ENCODE measurements around the gene NR2C2. TPM values are rescaled to one million over a fixed set of nuclear protein-coding genes. Genes with fewer than 3 reads are reported as not detected.

The NR2C2 gene
- total RNA-seq, 1 experiment from 2014 or later: 38.5 TPM

- H3K79me2 ChIP-seq (ENCODE audit: insufficient read depth, low read length): no peaks in the 10 kb centered on the region
- TF ChIP-seq CTCF (conservative IDR thresholded peaks at IDR 0.05): no peak; the same call in 2 of the 3 replicates
- H3K4ac ChIP-seq (ENCODE audit: low read depth, low read length): no peak overlapping the region
- H2BK15ac ChIP-seq (ENCODE audit: low read depth, low read length): no peak overlapping the region
- Mint-ChIP-seq H3K27ac (peak overlapping the region in 2 of 3 experiments; percentile 4 to 77; a peak in 3 of 7 replicates), H3K4me1 (peaks cover 33 to 35% of the 10 kb centered on the region in 2 experiments), H3K4me3 (no peak overlapping the region), H3K9me3 (no peaks in the 10 kb centered on the region; a peak in 1 of 5 replicates), H3K27me3 (ENCODE audit: low read depth) (peaks cover 5% of the 10 kb centered on the region), H3K36me3 (ENCODE audit: insufficient read depth in 1 of 3, low read depth in 3 of 3) (peaks cover 0 to 7% (median 1%) of the 10 kb centered on the region in 3 experiments; a peak in 5 of 7 replicates)
- no peaks in the 10 kb centered on the region for H3K79me1 ChIP-seq (ENCODE audit: insufficient read depth, low read depth, low read length, poor library complexity, severe bottlenecking)
- no peaks in the 10 kb centered on the region for H3K27me3 ChIP-seq (ENCODE audit: insufficient read depth, low read length)
- DNase-seq: no peak
- H3K27ac ChIP-seq (ENCODE audit: insufficient read length, low read depth, low read length): no peak overlapping the region
- no peaks in the 10 kb centered on the region for H3K9me3 ChIP-seq (ENCODE audit: control insufficient read depth, low read depth, low read length)
- no peak overlapping the region for H4K5ac ChIP-seq (ENCODE audit: insufficient read length, low read depth, low read length)
- H2BK12ac ChIP-seq (ENCODE audit: insufficient read length, low read depth, low read length): no peak overlapping the region
- H4K91ac ChIP-seq (ENCODE audit: insufficient read length, low read depth, low read length): no peak overlapping the region
- H3K23me2 ChIP-seq (ENCODE audit: insufficient read length, low read depth, low read length, poor library complexity, severe bottlenecking): no peaks in the 10 kb centered on the region
- H2AK5ac ChIP-seq (ENCODE audit: insufficient read length, low read length): no peak overlapping the region
- no peaks in the 10 kb centered on the region for H4K20me1 ChIP-seq (ENCODE audit: control insufficient read depth, insufficient read depth, insufficient read length)
- no CpG with 5 or more reads among the region's 7 CpGs for WGBS (ENCODE audit: extremely low coverage, insufficient read length, low lambda C conversion rate)
- H3K14ac ChIP-seq (ENCODE audit: insufficient read depth, low read length): no peak overlapping the region
- no peak overlapping the region for H3T11ph ChIP-seq (ENCODE audit: low read length)
- H2AFZ ChIP-seq (ENCODE audit: low read length): no peak overlapping the region
- H3K56ac ChIP-seq (ENCODE audit: insufficient read length, low read depth, low read length): no peak overlapping the region
- H3K23ac ChIP-seq (ENCODE audit: insufficient read length, low read depth, low read length): no peak overlapping the region
- H4K8ac ChIP-seq (replicated peaks; ENCODE audit: insufficient read length, low read depth, low read length): no peak overlapping the region
- peaks cover 2% of the 10 kb centered on the region; the same call in 1 of the 2 replicates for H3K4me1 ChIP-seq (ENCODE audit: insufficient read depth, low read length)
- H3K18ac ChIP-seq (ENCODE audit: insufficient read length, low read depth, low read length): no peak overlapping the region
- no peak overlapping the region for H2BK5ac ChIP-seq (ENCODE audit: insufficient read length, low read length)
- no peak overlapping the region for H3K9ac ChIP-seq (ENCODE audit: extremely low read depth, insufficient read length, low read length)
- H2BK120ac ChIP-seq (ENCODE audit: low read depth, low read length, poor library complexity, severe bottlenecking): no peak overlapping the region
- no peak overlapping the region for H2BK20ac ChIP-seq (ENCODE audit: low read depth, low read length, poor library complexity, severe bottlenecking)
- H3K4me2 ChIP-seq (ENCODE audit: insufficient read depth, insufficient read length, low read length): no peak overlapping the region
These were observed 48.5 kb upstream of the NR2C2 start for GRCh38 chr3:14898929-14899328.

Data from H9 (cell line).